HCT116 (cell line): ENCODE results near the gene GSN. TPM values are rescaled to one million over a fixed set of nuclear protein-coding genes. Genes with fewer than 3 reads are reported as not detected.

Source experiments
- ATAC-seq: fragments of 200-7000 bp; cut with Tn5 transposase; 2 replicates; pipeline ENCODE4 v1.9.1; 2020; ENCODE audit warnings: mild to moderate bottlenecking, moderate library complexity
- BruUV-seq: library from RNA; stranded (reverse); fragments of 400-500 nt; replicated peaks from 2 replicates; lab custom pipeline; 2021; lab: Mats Ljungman, UMichigan
- CTCF ChIA-PET: fragments of 300-600 bp; sonication (Branson Sonifier 250); formaldehyde crosslinking; loops from one replicate; lab custom pipeline; 2021; ENCODE audit warnings: antibody characterized with exemption; lab: Charles Lee
- POLR2A ChIA-PET: fragments of 300-600, 350-600 bp; sonication (Branson Sonifier 250); formaldehyde crosslinking; loops from one replicate; lab custom pipeline; 2021; ENCODE audit warnings: antibody characterized with exemption; lab: Charles Lee
- RAD21 ChIA-PET, 2 experiments: fragments of 300-600 bp; sonication (Branson Sonifier 250); formaldehyde crosslinking; loops; one replicate each; lab custom pipeline; 2023; ENCODE audit warnings: low total read pairs in 2 of 2; ENCODE audit not compliant: uncharacterized antibody in 2 of 2, unreplicated experiment in 2 of 2, low non-redundant PET in 1 of 2; lab: Charles Lee
- DNase-seq: peaks from one replicate; pipeline ENCODE4 v3.0.0-alpha.2; 2010; ENCODE audit warnings: low read depth, low spot score
- H2AFZ ChIP-seq: fragments of 200-600 bp; shearing (Covaris generic), sonication (generic); 2 replicates; pipeline ENCODE4 v1.6.1; 2017; ENCODE audit warnings: low read depth, mixed run types, mixed read lengths, antibody characterized with exemption, low read length; ENCODE audit not compliant: poor library complexity, severe bottlenecking
- H3K27ac ChIP-seq: 2 replicates; pipeline ENCODE4 v1.5.1; 2012; ENCODE audit warnings: low read depth, low read length
- H3K27me3 ChIP-seq: fragments of 200-600 bp; sonication (generic); 2 replicates; pipeline ENCODE4 v1.6.1; 2016; ENCODE audit warnings: mixed run types, low read length, mixed read lengths; ENCODE audit not compliant: insufficient read depth
- H3K36me3 ChIP-seq, 2 experiments: fragments of 200-500 bp in 1 of 2; fragments of 200-600 bp in 1 of 2; sonication (Bioruptor generic) in 1 of 2; sonication (generic) in 1 of 2; 2 replicates each; pipeline versions ENCODE4 v1.5.1 to v1.6.1; 2014 to 2016; ENCODE audit warnings: low read length in 2 of 2, inconsistent platforms in 1 of 2, mixed read lengths in 1 of 2, mixed run types in 1 of 2; ENCODE audit not compliant: insufficient read depth in 2 of 2, control insufficient read depth in 1 of 2
- H3K4me1 ChIP-seq, 2 experiments: fragments of 200-600 bp in 1 of 2; sonication (generic) in 1 of 2; 2 replicates each; pipeline versions ENCODE4 v1.5.1 to v1.6.1; 2012 to 2017; ENCODE audit warnings: low read length in 2 of 2, inconsistent platforms in 1 of 2, mild to moderate bottlenecking in 1 of 2, mixed read lengths in 1 of 2, mixed run types in 1 of 2, moderate library complexity in 1 of 2; ENCODE audit not compliant: insufficient read depth in 2 of 2, control insufficient read depth in 1 of 2
- H3K4me2 ChIP-seq: fragments of 200-600 bp; sonication (generic); 2 replicates; pipeline ENCODE4 v1.6.1; 2017; ENCODE audit warnings: mixed run types, low read length, mixed read lengths
- H3K4me3 ChIP-seq, 2 experiments: fragments of 200-600 bp in 1 of 2; sonication (generic) in 1 of 2; replicated peaks in 1 of 2; 2 replicates each; pipeline ENCODE4 v1.5.1; 2011 to 2016; ENCODE audit warnings: low read length in 2 of 2, control low read depth in 1 of 2, low read depth in 1 of 2, mild to moderate bottlenecking in 1 of 2, mixed read lengths in 1 of 2, mixed run types in 1 of 2
- H3K79me2 ChIP-seq: fragments of 200-600 bp; sonication (generic); 2 replicates; pipeline ENCODE4 v1.6.1; 2017; ENCODE audit warnings: mild to moderate bottlenecking, mixed run types, low read length, moderate library complexity, mixed read lengths; ENCODE audit not compliant: insufficient read depth
- H3K9ac ChIP-seq: fragments of 200-600 bp; sonication (generic); 2 replicates; pipeline ENCODE4 v1.6.1; 2016; ENCODE audit warnings: low read length, mixed read lengths
- H3K9me2 ChIP-seq: fragments of 200-600 bp; sonication (generic), shearing (Covaris generic); 2 replicates; pipeline ENCODE4 v1.6.1; 2017; ENCODE audit warnings: mixed run types, mild to moderate bottlenecking, moderate library complexity; ENCODE audit not compliant: insufficient read depth
- H3K9me3 ChIP-seq, 2 experiments: fragments of 200-500 bp in 1 of 2; fragments of 200-600 bp in 1 of 2; sonication (Bioruptor generic) in 1 of 2; sonication (generic) in 1 of 2; 2 replicates each; pipeline ENCODE4 v1.6.1; 2014 to 2017; ENCODE audit warnings: low read length in 2 of 2, mixed read lengths in 2 of 2, inconsistent platforms in 1 of 2, low read depth in 1 of 2, mild to moderate bottlenecking in 1 of 2, mixed run types in 1 of 2, moderate library complexity in 1 of 2; ENCODE audit not compliant: control insufficient read depth in 1 of 2, insufficient read depth in 1 of 2
- H4K20me1 ChIP-seq: fragments of 200-600 bp; sonication (generic), shearing (Covaris generic); 2 replicates; pipeline ENCODE4 v1.6.1; 2017; ENCODE audit warnings: mixed run types, mild to moderate bottlenecking, moderate library complexity; ENCODE audit not compliant: insufficient read depth
- ELF1 ChIP-seq: IDR thresholded peaks from 2 replicates; pipeline ENCODE4 v1.6.1; 2012; ENCODE audit warnings: low read depth, borderline replicate concordance
- FOSL1 ChIP-seq: IDR thresholded peaks from 2 replicates; pipeline ENCODE4 v1.6.1; 2012; ENCODE audit warnings: low read depth
- JUND ChIP-seq: IDR thresholded peaks from 2 replicates; pipeline ENCODE4 v1.6.1; 2012
- RAD21 ChIP-seq: IDR thresholded peaks from 2 replicates; pipeline ENCODE4 v1.6.1; 2012; ENCODE audit warnings: low read depth, mild to moderate bottlenecking
- ZFX ChIP-seq: fragments of 450-650 bp; IDR thresholded peaks from 2 replicates; pipeline ENCODE4 v1.6.1; 2017
- intact Hi-C: fragments of 100-400 bp; cut with micrococcal nuclease; formaldehyde crosslinking; loops from 2 replicates; pipeline ENCODE4 v1.10.0; 2022
- total RNA-seq: library from RNA; stranded (reverse); gene quantifications from one replicate; pipeline ENCODE4 v1.2.1, GENCODE V29; 2021; ENCODE audit not compliant: unreplicated experiment
- TF ChIP-seq, protein P1 (sequence below): IDR thresholded peaks from 2 replicates; pipeline ENCODE4 v1.6.1; 2012
- TF ChIP-seq, protein P2 (sequence below): IDR thresholded peaks from 2 replicates; pipeline ENCODE4 v1.6.1; 2012; ENCODE audit warnings: low read depth
- TF ChIP-seq, protein P3 (sequence below): IDR thresholded peaks from 2 replicates; pipeline ENCODE4 v1.6.1; 2012

The GSN gene
- total RNA-seq, 1 experiment from 2014 or later, result 71.3 TPM

DNA sequence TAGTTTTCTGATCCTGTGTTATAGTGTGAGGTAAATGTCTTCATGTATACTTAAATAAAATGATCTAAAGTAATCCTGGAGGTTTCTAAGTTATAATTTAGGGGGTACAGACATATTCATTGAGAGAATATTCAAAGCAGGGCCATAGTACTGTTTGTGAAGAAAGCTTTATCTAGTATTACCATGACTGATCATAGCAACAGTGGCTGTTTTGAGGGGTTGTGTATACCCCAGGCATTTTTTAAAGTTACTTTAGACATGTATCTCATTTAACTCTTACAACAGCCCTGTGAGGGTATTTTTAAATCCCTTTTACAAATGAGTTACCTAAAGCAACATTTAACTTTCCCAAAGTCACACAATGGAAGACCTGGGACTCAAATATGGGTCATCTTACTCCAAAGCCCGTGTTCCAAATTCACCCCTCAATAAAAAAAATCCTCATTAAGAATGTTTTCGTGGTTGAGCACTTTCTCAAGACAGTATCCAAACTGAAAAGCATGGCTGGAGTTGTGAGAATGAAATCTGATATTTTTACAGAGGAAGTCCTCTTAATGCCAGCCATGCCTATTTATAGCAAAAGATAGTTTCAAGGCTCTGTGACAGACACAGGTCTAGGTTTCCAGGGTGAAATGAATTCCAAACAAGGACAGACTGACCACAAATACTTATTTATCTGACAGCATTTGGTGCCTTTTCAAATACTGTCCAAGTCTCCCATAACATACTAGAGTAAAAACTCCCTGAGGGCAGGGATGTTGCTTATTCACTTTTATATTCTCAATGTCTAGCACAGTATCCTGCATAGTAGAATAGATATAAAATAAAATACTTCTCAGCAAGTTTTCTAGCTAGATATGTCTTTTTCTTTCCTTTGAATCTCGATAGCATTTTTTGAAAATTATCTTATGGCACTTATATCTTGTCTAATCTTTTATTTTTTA, 91.7 kb downstream of the GSN start:
- DNase-seq, result no peak
- no peaks in the 10 kb centered on the region for H4K20me1 ChIP-seq
- no peak for ATAC-seq
- BruUV-seq, result no TSS peak
- no peak overlapping the region for H2AFZ ChIP-seq
- H3K9me3 ChIP-seq, result no peaks in the 10 kb centered on the region
- H3K9ac ChIP-seq, result no peak overlapping the region
- H3K36me3 ChIP-seq, result no peaks in the 10 kb centered on the region
- H3K4me2 ChIP-seq, result no peak overlapping the region
- intact Hi-C loops, result no loop called here
- ChIA-PET POLR2A (no interaction called here), RAD21 (no interaction called here), CTCF (no interaction called here)
- H3K4me3 ChIP-seq, result no peak overlapping the region
- H3K27me3 ChIP-seq, result no peaks in the 10 kb centered on the region
- H3K9me2 ChIP-seq, result no peaks in the 10 kb centered on the region
- TF ChIP-seq, protein P1, sequence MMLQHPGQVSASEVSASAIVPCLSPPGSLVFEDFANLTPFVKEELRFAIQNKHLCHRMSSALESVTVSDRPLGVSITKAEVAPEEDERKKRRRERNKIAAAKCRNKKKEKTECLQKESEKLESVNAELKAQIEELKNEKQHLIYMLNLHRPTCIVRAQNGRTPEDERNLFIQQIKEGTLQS, result no peak
- TF ChIP-seq FOSL1, result no peak
- no peak for TF ChIP-seq ZFX
- no peak for TF ChIP-seq JUND
- no peak for TF ChIP-seq RAD21
- TF ChIP-seq, protein P2, sequence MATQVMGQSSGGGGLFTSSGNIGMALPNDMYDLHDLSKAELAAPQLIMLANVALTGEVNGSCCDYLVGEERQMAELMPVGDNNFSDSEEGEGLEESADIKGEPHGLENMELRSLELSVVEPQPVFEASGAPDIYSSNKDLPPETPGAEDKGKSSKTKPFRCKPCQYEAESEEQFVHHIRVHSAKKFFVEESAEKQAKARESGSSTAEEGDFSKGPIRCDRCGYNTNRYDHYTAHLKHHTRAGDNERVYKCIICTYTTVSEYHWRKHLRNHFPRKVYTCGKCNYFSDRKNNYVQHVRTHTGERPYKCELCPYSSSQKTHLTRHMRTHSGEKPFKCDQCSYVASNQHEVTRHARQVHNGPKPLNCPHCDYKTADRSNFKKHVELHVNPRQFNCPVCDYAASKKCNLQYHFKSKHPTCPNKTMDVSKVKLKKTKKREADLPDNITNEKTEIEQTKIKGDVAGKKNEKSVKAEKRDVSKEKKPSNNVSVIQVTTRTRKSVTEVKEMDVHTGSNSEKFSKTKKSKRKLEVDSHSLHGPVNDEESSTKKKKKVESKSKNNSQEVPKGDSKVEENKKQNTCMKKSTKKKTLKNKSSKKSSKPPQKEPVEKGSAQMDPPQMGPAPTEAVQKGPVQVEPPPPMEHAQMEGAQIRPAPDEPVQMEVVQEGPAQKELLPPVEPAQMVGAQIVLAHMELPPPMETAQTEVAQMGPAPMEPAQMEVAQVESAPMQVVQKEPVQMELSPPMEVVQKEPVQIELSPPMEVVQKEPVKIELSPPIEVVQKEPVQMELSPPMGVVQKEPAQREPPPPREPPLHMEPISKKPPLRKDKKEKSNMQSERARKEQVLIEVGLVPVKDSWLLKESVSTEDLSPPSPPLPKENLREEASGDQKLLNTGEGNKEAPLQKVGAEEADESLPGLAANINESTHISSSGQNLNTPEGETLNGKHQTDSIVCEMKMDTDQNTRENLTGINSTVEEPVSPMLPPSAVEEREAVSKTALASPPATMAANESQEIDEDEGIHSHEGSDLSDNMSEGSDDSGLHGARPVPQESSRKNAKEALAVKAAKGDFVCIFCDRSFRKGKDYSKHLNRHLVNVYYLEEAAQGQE, result no peak
- TF ChIP-seq ELF1, result no peak
- TF ChIP-seq, protein P3, sequence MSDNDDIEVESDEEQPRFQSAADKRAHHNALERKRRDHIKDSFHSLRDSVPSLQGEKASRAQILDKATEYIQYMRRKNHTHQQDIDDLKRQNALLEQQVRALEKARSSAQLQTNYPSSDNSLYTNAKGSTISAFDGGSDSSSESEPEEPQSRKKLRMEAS, result no peak
- no peaks in the 10 kb centered on the region for H3K79me2 ChIP-seq
- peaks cover 8 to 50% of the 10 kb centered on the region in 2 experiments for H3K4me1 ChIP-seq
- H3K27ac ChIP-seq, result no peak overlapping the region
